ENCODE measurements around the gene OLA1. TPM values are rescaled to one million over a fixed set of nuclear protein-coding genes. Genes with fewer than 3 reads are reported as not detected.

The OLA1 gene
- total RNA-seq, 1 donor from 2014 or later, result 79.4 TPM

GRCh38 chr2:174024524-174025270 is 223.6 kb downstream of the OLA1 start:
- H3K9me3 Mint-ChIP-seq (ENCODE audit: unreplicated experiment), result no peaks in the 10 kb centered on the region
- TF ChIP-seq CTCF (IDR thresholded peaks at IDR 0.05), result no peak
- peak overlapping the region; percentile 94 for H3K27ac Mint-ChIP-seq (ENCODE audit: unreplicated experiment)
- DNase-seq (ENCODE audit: extremely low spot score, unreplicated experiment), result no peak
- H3K36me3 Mint-ChIP-seq (ENCODE audit: unreplicated experiment), result no peaks in the 10 kb centered on the region
- peaks cover 32% of the 10 kb centered on the region for H3K4me1 Mint-ChIP-seq (ENCODE audit: unreplicated experiment)
- peak overlapping the region; percentile 60 for H3K4me3 Mint-ChIP-seq (ENCODE audit: unreplicated experiment)
- no peaks in the 10 kb centered on the region for H3K27me3 Mint-ChIP-seq (ENCODE audit: unreplicated experiment)

GRCh38 chr2:174023591-174024523 is 224.5 kb downstream of the OLA1 start:
- Mint-ChIP-seq H3K4me1 (ENCODE audit: unreplicated experiment) (peaks cover 32% of the 10 kb centered on the region), H3K36me3 (ENCODE audit: unreplicated experiment) (no peaks in the 10 kb centered on the region), H3K9me3 (ENCODE audit: unreplicated experiment) (no peaks in the 10 kb centered on the region), H3K27ac (ENCODE audit: unreplicated experiment) (peak overlapping the region; percentile 94), H3K27me3 (ENCODE audit: unreplicated experiment) (no peaks in the 10 kb centered on the region), H3K4me3 (ENCODE audit: unreplicated experiment) (no peak overlapping the region)
- TF ChIP-seq CTCF (IDR thresholded peaks at IDR 0.05), result no peak
- DNase-seq (ENCODE audit: extremely low spot score, unreplicated experiment), result no peak

Other genes starting within 250 kb of the OLA1 start
- gene SP9, start 86.4 kb upstream of the OLA1 start, total RNA-seq, result not detected in 2 replicates
- 35.1 and 35.2 TPM in 2 replicates for gene SCRN3, start 147.2 kb upstream of the OLA1 start, total RNA-seq
- gene GPR155, start 238.5 kb upstream of the OLA1 start, total RNA-seq, result 5.2 and 6.2 TPM in 2 replicates

Data from osteocyte (in vitro differentiated cells).